CD8-positive, alpha-beta memory T cell (primary cell): ENCODE measurements around the gene ASAP2. TPM values are rescaled to one million over a fixed set of nuclear protein-coding genes. Genes with fewer than 3 reads are reported as not detected.

Experiments
- CTCF ChIA-PET: fragments of 350-600 bp; sonication (Branson Sonifier 250); formaldehyde crosslinking; loops from one replicate; lab custom pipeline; 2021; ENCODE audit warnings: antibody characterized with exemption; lab: Charles Lee
- POLR2A ChIA-PET: fragments of 350-600 bp; sonication (Branson Sonifier 250); formaldehyde crosslinking; loops from one replicate; lab custom pipeline; 2021; ENCODE audit warnings: antibody characterized with exemption; lab: Charles Lee
- DNase-seq, 5 donors: peaks; one replicate each; pipeline versions ENCODE4 v3.0.0 to v3.0.0-alpha.2; 2020 to 2022; ENCODE audit warnings: mixed read lengths in 1 of 5
- H3K27ac ChIP-seq: one replicate; pipeline ENCODE4 v1.7.0; 2013; ENCODE audit warnings: low read depth, mild to moderate bottlenecking, low read length, moderate library complexity
- H3K27me3 ChIP-seq: 2 replicates; pipeline ENCODE4 v1.7.0; 2013; ENCODE audit warnings: low read length, mild to moderate bottlenecking; ENCODE audit not compliant: insufficient read depth, poor library complexity, severe bottlenecking
- H3K36me3 ChIP-seq: 2 replicates; pipeline ENCODE4 v1.7.0; 2013; ENCODE audit warnings: mild to moderate bottlenecking, low read length, moderate library complexity; ENCODE audit not compliant: insufficient read depth
- H3K4me1 ChIP-seq: 2 replicates; pipeline ENCODE4 v1.7.0; 2013; ENCODE audit warnings: mild to moderate bottlenecking, low read length, moderate library complexity; ENCODE audit not compliant: insufficient read depth
- H3K4me3 ChIP-seq: 2 replicates; pipeline ENCODE4 v1.7.0; 2013; ENCODE audit warnings: mild to moderate bottlenecking, low read length
- H3K9me3 ChIP-seq: 2 replicates; pipeline ENCODE4 v1.7.0; 2013; ENCODE audit warnings: mild to moderate bottlenecking, low read length
- H3K27ac Mint-ChIP-seq, 8 donors: one replicate each; pipeline ENCODE4 v1.8.0; 2020 to 2021; ENCODE audit warnings: mixed read lengths in 8 of 8, mild to moderate bottlenecking in 6 of 8, inconsistent platforms in 3 of 8, moderate library complexity in 3 of 8
- H3K27me3 Mint-ChIP-seq, 2 donors: one replicate each; pipeline ENCODE4 v1.8.0; 2020 to 2021; ENCODE audit warnings: mixed read lengths in 2 of 2, mild to moderate bottlenecking in 1 of 2, moderate library complexity in 1 of 2
- H3K36me3 Mint-ChIP-seq, 3 donors: one replicate each; pipeline ENCODE4 v1.8.0; 2020 to 2021; ENCODE audit warnings: mixed read lengths in 3 of 3, inconsistent platforms in 1 of 3, mild to moderate bottlenecking in 1 of 3
- H3K4me1 Mint-ChIP-seq, 3 donors: one replicate each; pipeline ENCODE4 v1.8.0; 2020 to 2021; ENCODE audit warnings: mixed read lengths in 3 of 3, inconsistent platforms in 1 of 3, mild to moderate bottlenecking in 1 of 3
- H3K4me3 Mint-ChIP-seq, 7 donors: one replicate each; pipeline ENCODE4 v1.8.0; 2020 to 2021; ENCODE audit warnings: mixed read lengths in 7 of 7, mild to moderate bottlenecking in 6 of 7, moderate library complexity in 4 of 7, inconsistent platforms in 2 of 7
- H3K9me3 Mint-ChIP-seq, 5 donors: one replicate each; pipeline ENCODE4 v1.8.0; 2020 to 2022; ENCODE audit warnings: mixed read lengths in 5 of 5, mild to moderate bottlenecking in 3 of 5, moderate library complexity in 2 of 5, inconsistent platforms in 1 of 5
- polyA plus RNA-seq: library from polyadenylated mRNA; unstranded; fragments of 300-500 nt; fragmentation: Illumina TruSeq; gene quantifications from one replicate; pipeline ENCODE4 v1.2.3, GENCODE V29; 2021
- total RNA-seq, 2 experiments: library from RNA; stranded (reverse); gene quantifications; one replicate each; pipeline ENCODE4 v1.2.3, GENCODE V29; 2021

The ASAP2 gene
- total and polyA plus RNA-seq, 3 experiments from 2014 or later = 0.15 to 0.38 TPM; not detected in 1

- Mint-ChIP-seq H3K36me3 (no peaks in the 10 kb centered on the region), H3K27ac (peak overlapping the region in 1 of 8 donors; percentile 26), H3K9me3 (no peaks in the 10 kb centered on the region), H3K27me3 (peaks cover 9 to 46% of the 10 kb centered on the region in 2 donors), H3K4me3 (no peak overlapping the region), H3K4me1 (no peaks in the 10 kb centered on the region)
- Histone ChIP-seq H3K27ac (no peak overlapping the region), H3K9me3 (no peaks in the 10 kb centered on the region), H3K4me1 (no peaks in the 10 kb centered on the region), H3K36me3 (no peaks in the 10 kb centered on the region), H3K4me3 (no peak overlapping the region), H3K27me3 (no peaks in the 10 kb centered on the region)
- DNase-seq = no peak
- ChIA-PET CTCF (no interaction called here), POLR2A (no interaction called here)
Measured at GRCh38 chr2:9284521-9285297, 78.1 kb downstream of the ASAP2 start.

DNA sequence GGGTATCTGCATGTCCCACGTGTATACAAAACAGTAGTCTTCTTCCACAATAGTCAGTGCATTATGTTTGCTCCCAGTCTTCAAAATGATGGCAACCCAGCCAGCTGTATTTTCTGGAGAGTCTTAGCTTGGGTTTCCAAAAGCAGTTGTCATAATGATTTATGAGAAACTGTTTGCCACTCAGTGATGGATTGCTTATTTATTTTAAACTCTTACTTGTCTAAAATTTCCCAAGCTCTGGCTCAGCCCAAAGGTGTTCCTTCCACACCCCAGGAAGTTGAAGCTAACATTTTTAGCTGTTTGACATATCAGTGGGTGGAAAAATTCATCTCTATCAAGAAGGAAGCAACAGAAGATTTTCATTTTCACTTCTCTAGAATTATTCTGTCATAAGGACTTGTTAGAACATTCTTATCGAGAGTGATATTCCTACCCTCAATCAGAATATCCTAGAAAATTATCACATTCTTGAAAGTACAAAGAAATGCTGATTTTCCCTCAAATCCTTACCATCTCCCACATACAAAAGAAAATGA lies 78.8 kb downstream of the ASAP2 start:
- H3K4me3 ChIP-seq = no peak overlapping the region

DNA sequence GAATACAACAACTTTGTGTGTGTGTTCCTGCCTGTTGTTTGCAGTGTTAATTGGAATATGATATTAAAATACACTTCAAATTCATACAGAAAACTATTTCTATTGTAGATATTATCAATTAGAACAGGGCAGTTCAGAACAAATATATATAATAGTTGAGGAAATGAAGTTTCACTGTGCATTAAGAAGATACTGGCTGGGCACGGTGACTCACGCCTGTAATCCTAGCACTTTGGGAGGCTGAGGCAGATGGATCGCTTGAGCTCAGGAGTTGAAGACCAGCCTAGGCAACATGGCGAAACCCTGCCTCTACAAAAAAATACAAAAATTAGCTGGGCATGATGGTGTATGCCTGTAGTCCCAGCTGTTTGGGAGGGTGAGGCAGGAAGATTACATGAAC lies 79.3 kb downstream of the ASAP2 start:
- CTCF ChIA-PET = no interaction called here

More for the DNA sequence above, 78.8 kb downstream of the ASAP2 start:
- no peak overlapping the region for H3K27ac Mint-ChIP-seq
- Histone ChIP-seq H3K36me3 (no peaks in the 10 kb centered on the region), H3K9me3 (no peaks in the 10 kb centered on the region), H3K27ac (no peak overlapping the region), H3K27me3 (no peaks in the 10 kb centered on the region), H3K4me1 (no peaks in the 10 kb centered on the region)
- peaks cover 5 to 42% of the 10 kb centered on the region in 2 donors for H3K27me3 Mint-ChIP-seq
- H3K4me3 Mint-ChIP-seq = no peak overlapping the region
- POLR2A ChIA-PET = no interaction called here
- no peaks in the 10 kb centered on the region for H3K36me3 Mint-ChIP-seq
- H3K9me3 Mint-ChIP-seq = no peaks in the 10 kb centered on the region
- CTCF ChIA-PET = no interaction called here
- no peaks in the 10 kb centered on the region for H3K4me1 Mint-ChIP-seq
- DNase-seq = no peak

DNA sequence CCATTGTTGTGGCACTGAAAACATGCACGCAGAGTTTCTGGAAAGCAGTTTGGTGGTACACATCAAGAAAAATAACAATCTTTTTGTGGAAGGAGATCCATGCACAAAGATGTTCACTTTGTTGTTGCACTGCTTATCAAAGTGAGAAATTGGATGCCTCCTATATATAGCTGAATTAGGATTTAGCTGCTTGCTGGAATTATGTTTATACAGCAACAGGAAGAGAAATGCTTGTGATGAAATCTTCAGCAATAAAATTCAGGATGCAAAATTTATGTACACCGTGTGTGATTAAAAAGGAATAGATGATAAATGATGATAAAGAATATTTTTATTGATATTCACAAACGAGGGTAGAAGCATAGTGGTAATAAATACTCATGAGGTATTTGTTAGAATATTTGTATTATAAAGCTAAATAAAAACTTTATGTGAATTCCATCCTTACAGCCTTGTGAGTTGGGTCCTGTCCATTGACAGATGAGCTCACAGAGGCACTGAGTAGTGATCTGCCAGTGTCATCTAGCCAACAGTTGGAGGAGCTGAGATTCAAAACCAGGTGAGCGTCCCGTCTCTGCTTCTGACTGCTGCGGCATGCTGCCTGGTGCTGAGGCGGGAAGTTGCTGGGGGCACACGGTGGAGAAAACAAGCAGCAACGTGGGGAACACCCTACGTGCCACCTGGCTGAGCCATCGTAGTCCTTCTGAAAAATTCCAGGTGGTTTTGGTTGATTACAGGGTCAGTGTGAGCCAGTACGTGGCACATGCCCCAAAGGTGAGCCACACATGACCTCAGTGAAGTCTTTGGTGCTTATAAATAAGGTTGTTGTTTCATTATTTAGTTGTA lies 80.2 kb downstream of the ASAP2 start:
- Histone ChIP-seq H3K4me3 (no peak overlapping the region), H3K4me1 (no peaks in the 10 kb centered on the region), H3K27me3 (no peaks in the 10 kb centered on the region), H3K27ac (no peak overlapping the region), H3K9me3 (no peaks in the 10 kb centered on the region), H3K36me3 (no peaks in the 10 kb centered on the region)
- DNase-seq = no peak
- Mint-ChIP-seq H3K4me1 (no peaks in the 10 kb centered on the region), H3K27me3 (peaks cover 6 to 41% of the 10 kb centered on the region in 2 donors), H3K9me3 (no peaks in the 10 kb centered on the region), H3K36me3 (no peaks in the 10 kb centered on the region), H3K27ac (no peak overlapping the region), H3K4me3 (no peak overlapping the region)
- POLR2A ChIA-PET = no interaction called here
- CTCF ChIA-PET = no interaction called here

More for the DNA sequence above, 79.3 kb downstream of the ASAP2 start:
- no peaks in the 10 kb centered on the region for H3K4me1 Mint-ChIP-seq
- Histone ChIP-seq H3K4me3 (no peak overlapping the region), H3K27me3 (no peaks in the 10 kb centered on the region), H3K9me3 (no peaks in the 10 kb centered on the region), H3K36me3 (no peaks in the 10 kb centered on the region), H3K4me1 (no peaks in the 10 kb centered on the region), H3K27ac (no peak overlapping the region)
- H3K4me3 Mint-ChIP-seq = no peak overlapping the region
- peaks cover 5 to 41% of the 10 kb centered on the region in 2 donors for H3K27me3 Mint-ChIP-seq
- no peak for DNase-seq
- H3K27ac Mint-ChIP-seq = no peak overlapping the region
- POLR2A ChIA-PET = no interaction called here
- H3K9me3 Mint-ChIP-seq = no peaks in the 10 kb centered on the region
- H3K36me3 Mint-ChIP-seq = no peaks in the 10 kb centered on the region

DNA sequence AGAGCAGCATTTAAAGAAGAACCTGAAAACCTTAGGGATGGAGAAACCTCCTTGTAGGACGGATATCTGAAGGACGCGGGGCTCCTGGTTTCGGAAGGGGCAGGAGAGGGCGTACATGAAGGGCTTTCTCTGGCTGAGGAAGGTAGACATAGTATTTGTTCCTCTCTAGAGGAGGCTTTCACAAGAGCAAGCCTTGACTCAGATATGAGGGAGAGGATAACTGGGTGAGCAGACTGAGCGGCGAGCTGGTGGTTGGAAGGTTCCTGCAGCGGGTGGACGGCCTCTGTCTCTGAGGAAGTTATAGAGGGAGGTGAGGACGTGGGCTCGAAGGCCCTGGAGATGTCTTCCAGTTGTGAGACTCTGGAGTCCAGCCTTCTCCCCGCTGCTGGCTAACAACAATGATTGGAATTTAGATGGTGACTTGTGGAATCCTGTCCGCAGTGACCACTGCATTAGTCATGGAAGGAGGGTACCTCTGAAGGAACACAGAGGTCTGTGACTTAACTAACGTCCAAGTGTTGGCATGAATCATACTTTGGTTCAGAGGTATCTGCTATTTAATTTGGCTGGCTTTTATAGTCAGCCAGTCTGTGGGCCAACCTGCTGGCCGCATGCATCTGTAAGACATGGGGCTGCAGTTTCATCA lies 80.9 kb downstream of the ASAP2 start:
- CTCF ChIA-PET = no interaction called here

DNA sequence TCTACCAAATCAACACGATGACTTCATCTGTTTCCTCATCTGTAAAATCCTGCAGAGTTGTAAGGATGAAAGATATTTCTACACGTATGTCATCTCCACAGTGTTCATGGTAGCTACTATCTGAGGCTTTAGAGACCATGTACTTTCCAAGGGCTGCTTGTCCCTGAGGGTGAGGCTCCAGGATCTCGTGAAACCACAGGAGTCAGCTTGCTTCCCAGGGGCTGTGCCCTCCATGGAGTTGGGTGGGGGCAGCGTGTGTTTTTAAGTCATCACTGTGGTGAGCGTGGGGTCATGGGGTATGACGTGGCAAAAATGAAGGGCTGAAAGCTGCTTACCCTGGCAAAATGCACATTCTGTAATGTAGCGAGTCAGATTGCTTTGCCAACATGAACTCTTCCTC lies 81.6 kb downstream of the ASAP2 start:
- H3K27me3 ChIP-seq = no peaks in the 10 kb centered on the region
- H3K4me3 ChIP-seq = no peak overlapping the region
- ChIA-PET CTCF (no interaction called here), POLR2A (no interaction called here)
- Mint-ChIP-seq H3K27ac (no peak overlapping the region), H3K27me3 (peaks cover 6 to 40% of the 10 kb centered on the region in 2 donors), H3K4me3 (no peak overlapping the region), H3K9me3 (no peaks in the 10 kb centered on the region), H3K4me1 (no peaks in the 10 kb centered on the region), H3K36me3 (no peaks in the 10 kb centered on the region)
- no peak overlapping the region for H3K27ac ChIP-seq
- no peaks in the 10 kb centered on the region for H3K36me3 ChIP-seq
- DNase-seq = no peak
- H3K9me3 ChIP-seq = no peaks in the 10 kb centered on the region
- H3K4me1 ChIP-seq = no peaks in the 10 kb centered on the region

More for the DNA sequence above, 80.9 kb downstream of the ASAP2 start:
- H3K4me1 Mint-ChIP-seq = no peaks in the 10 kb centered on the region
- POLR2A ChIA-PET = no interaction called here
- H3K27me3 Mint-ChIP-seq = peaks cover 6 to 41% of the 10 kb centered on the region in 2 donors
- H3K36me3 Mint-ChIP-seq = no peaks in the 10 kb centered on the region
- H3K4me1 ChIP-seq = no peaks in the 10 kb centered on the region
- no peak overlapping the region for H3K27ac ChIP-seq
- DNase-seq = no peak
- no peak overlapping the region for H3K4me3 Mint-ChIP-seq
- H3K27me3 ChIP-seq = no peaks in the 10 kb centered on the region
- H3K4me3 ChIP-seq = no peak overlapping the region
- H3K9me3 ChIP-seq = no peaks in the 10 kb centered on the region
- H3K36me3 ChIP-seq = no peaks in the 10 kb centered on the region
- H3K27ac Mint-ChIP-seq = peak overlapping the region in 1 of 8 donors; percentile 42
- no peaks in the 10 kb centered on the region for H3K9me3 Mint-ChIP-seq

GRCh38 chr2:9288681-9289338 lies 82.2 kb downstream of the ASAP2 start:
- no peaks in the 10 kb centered on the region for H3K36me3 ChIP-seq
- H3K4me1 Mint-ChIP-seq = no peaks in the 10 kb centered on the region
- H3K27me3 ChIP-seq = no peaks in the 10 kb centered on the region
- H3K9me3 ChIP-seq = no peaks in the 10 kb centered on the region
- H3K36me3 Mint-ChIP-seq = no peaks in the 10 kb centered on the region
- no peaks in the 10 kb centered on the region for H3K9me3 Mint-ChIP-seq
- H3K27ac Mint-ChIP-seq = no peak overlapping the region
- peaks cover 7 to 42% of the 10 kb centered on the region in 2 donors for H3K27me3 Mint-ChIP-seq
- CTCF ChIA-PET = no interaction called here
- no peak overlapping the region for H3K27ac ChIP-seq
- H3K4me1 ChIP-seq = no peaks in the 10 kb centered on the region
- no peak for DNase-seq
- H3K4me3 Mint-ChIP-seq = no peak overlapping the region
- POLR2A ChIA-PET = no interaction called here
- H3K4me3 ChIP-seq = no peak overlapping the region
